HG02763 (cell line): ENCODE data around the gene CRIP1.

Source experiments
- ATAC-seq: cut with Tn5 transposase; IDR thresholded peaks from one replicate; pipeline ENCODE4 v1.9.1; 2021; ENCODE audit warnings: mild to moderate bottlenecking, moderate library complexity; ENCODE audit not compliant: unreplicated experiment

Gene CRIP1

DNA sequence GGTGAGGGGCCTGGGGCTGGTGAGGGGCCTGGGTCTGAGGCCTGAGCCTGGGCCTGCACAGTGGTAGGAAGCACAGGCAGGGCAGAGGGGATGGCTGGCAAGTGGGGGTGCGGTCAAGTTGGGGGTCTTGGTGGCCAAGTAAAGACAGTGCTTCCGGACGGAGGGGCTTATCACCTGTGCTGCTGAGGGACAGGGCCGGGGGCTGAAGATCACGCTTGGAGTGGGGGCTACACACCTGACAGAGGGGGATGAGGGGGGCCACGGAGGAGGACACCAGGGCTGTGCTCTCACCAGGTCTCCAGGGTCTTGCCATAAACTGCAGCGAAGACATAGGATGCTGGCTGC, 16.6 kb downstream of the CRIP1 start:
- no peak for ATAC-seq

DNA sequence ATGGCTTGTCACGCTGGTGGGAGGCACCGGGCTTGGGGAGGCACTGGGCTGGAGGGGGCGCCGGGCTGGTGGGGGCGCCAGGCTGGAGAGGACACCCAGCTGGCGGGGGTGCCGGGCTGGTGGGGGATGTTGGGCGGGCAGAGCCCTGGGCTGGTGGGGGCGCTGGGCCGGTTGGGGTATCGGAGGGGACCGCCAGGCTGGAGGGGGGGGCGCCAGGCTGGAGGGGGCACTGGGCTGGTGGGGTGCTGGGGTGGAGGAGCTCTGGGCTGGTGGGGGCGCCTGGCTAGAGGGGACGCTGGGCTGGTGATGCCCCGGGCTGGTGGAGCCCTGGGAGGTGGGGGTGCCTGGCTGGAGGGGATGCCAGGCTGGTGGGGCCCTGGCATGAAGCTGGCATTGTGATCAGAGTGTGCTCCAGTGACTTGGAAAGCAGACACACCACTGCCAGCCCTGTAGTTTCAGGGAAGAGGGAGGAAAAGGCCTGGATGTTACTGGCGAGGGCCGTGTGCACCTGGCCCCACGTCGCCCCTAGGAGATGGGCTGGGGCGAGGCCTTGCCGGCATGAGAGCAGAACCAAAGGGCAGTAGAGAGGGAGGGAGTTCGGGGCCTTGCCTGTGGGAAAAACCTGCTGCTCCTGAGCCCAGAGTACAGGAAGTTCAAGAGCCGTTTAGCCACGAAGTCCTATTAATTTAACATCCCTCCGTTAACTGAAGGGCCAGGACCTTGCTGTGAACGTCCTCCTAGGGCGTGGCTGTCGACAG, 17.4 kb downstream of the CRIP1 start:
- no peak for ATAC-seq

DNA sequence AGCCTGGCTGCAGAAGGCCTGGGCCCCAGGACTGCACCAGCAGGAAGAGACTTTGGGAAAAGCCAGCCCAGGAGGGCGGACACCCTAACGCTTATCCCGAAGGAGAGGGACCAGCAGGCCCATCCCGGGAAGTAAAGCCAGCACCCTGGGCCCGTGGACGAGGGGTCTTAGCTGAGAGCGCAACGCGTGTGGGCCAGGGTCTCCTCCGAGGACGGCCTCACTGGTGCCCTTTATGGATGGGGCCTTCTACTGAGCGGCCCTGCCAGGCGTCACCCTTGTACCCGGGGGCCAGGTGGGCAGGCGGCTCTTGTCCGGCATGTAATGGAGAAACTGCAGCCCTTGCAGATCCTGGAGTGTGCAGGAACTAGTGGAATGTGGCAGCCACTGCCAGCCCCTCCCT, 18.4 kb downstream of the CRIP1 start:
- no peak for ATAC-seq

DNA sequence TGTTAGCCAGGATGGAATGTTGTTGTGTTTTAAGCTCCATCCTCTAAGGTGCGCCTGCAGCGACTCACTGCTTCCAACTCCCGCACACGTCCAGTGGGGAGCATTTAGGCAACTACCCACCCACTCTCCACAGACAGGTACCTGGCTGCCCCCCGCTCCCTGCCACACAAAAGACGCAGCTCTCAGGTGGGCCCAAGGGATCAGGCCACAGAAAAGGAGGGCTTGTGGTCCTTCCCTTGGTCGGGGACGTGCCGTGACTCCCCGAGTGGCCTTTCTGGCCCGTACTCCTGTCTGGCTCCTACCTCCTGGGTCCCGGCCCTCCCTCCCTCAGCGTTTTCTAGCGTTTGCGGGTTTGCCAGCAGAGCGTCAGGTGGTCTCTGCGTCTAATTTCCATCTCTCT, 20.6 kb downstream of the CRIP1 start:
- ATAC-seq = no peak

DNA sequence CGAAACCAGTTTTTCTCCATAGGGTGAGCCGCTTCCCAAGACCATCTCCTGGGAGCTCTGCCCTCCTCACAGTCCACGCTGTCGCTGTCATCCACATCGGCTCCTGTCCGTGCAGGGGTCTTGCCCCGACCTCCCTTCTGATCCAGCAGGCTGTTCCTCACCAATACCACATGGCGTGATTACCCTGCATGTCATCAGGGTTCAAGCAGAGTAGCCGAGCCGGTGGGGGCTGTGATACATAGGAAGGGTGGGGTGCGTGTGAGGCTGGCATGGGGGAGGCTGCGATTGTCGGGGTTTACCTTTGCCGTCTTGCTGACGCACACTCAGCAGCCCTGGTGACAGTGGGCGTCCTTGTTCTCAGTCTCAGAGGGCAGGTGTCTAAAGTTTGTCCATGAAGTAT, 21.4 kb downstream of the CRIP1 start:
- no peak for ATAC-seq

DNA sequence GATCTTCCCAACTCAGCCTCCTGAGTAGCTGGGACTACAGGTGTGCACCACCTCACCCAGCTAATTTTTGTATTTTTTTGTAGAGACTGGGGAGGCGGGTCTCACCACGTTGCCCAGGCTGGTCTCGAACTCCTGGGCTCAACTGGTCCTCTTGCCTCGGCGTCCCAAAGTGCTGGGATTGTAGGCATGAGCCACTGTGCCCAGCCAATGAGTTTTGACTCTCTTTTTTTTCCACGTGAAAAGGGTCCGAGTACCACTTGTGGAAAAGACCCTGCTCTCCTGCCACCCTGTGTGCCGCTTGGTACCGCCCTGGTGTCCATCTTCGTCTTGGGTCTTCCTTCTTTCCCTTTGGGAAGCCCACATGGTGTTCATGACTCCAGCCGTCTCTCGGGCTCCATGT, 21.9 kb downstream of the CRIP1 start:
- ATAC-seq = no peak

DNA sequence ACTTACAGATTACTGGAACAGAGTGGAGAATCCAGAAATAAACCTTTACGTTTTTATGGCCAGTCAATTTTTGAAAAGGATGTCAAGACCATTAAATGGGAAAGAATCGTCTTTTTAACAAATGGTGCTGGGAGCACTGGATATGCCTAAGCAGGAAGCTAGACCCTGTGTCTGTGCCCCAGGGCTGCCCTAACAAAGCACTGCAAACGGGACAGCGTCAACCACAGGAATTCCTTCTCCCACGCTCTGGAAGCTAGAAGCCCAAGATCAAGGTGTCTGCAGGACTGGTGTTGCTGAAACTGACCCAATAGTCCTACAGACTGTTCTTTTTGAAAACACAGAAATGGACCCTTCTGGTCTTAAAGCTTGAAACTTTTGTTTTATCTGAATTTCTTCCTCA, 30.4 kb downstream of the CRIP1 start:
- ATAC-seq = no peak

DNA sequence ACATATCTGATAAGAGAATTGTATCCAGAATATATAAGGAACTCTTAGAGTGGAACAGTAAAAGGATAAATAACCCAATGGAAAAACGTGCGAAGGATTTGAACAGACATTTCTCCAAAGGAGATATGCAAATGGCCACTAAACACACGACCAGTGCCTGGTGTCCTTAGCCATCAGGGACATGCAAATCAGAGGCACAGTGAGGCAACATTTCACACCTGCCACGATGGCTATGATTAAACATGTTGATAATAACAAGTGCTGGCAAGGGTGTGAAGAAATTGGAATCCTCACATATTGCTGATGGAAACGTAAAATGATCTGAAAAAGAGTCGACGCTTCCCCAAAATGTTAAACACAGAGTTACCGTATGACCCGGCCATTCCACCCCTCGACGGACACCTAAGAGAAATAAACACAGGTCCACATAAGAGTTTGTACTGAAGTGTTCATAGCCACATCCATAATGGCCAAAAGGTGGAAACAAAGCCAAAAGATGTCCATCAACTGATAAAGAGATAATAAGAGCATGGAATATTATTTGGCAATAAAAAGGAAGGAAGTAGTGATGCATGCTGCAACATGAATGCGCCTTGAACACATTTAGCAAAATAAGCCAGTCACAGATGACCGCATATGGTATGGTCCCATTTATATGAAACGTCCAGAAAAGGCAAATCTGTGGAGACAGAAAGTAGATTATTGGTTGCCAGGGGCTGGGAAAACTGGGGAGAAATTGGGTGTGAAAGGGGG, 33.4 kb downstream of the CRIP1 start:
- ATAC-seq = no peak

DNA sequence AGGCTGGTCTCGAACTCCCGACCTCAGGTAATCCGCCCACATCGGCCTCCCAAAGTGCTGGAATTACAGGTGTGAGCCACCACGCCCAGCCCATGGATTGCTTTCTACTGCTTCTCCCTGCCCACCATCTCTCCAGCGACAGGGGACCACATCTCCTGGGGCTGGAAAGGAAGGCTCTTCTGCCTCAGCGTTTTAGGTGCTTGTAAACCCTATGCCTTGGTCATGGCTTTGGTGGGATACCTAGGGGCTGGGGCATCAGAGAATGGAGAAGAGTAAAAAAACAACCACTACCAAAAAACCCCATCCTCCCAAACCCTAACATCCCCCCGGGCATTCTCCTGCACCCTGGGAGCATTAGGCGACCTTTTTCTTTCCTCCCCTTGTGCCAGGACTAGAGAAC, 38.6 kb downstream of the CRIP1 start:
- ATAC-seq = no peak

DNA sequence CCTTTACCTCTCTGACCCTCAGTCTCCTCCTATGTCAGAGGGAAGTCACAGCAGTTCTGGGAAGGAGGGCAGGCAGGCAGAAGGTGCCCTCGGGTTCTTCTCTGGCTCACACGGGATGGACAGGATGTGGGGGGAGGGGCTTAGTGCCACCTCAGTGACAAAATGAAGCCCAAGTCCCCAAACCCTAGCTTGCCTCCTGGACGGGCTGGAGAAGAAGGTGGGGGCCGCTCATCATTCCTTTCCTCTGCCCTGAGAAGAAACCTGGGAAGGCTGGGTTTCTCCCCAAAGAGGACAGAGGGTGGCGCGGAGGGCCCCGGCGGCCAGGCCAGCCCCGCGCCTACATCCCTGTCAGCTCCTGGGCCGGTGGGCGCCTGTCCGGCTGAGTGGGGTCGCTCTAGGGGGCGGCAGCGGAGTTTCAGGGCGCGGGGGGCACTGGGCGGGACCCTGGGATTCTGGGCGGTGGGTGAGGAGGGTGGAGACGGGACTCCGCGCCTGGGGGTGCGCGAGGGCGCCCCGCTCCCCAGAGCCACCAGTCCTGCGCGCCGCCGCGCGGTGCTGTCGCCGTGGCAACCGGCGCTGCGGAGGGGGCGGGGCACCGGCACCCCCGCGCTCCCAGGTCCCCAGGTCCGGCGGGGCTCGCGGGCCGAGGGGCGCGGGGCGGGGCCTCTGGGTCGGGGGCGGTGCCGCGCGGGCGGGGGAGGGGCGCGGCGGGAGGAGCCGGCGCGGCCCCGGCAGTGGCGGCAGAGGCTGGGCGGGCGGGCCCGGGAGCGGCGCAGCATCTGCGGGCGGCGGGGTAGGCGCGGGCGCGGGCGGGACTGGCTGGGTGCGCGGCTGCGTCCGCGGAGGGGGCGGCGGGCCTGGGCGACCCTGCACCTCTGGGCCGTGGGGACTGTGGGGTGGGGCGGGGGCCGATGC, 39.4 kb downstream of the CRIP1 start, which contains the start of gene TMEM121:
Gene TMEM121 (plus strand): TSS at position 723 of the 915 bp plus-strand sequence. CDS start 2,252 bp downstream, outside the sequence.
- ATAC-seq = no peak

DNA sequence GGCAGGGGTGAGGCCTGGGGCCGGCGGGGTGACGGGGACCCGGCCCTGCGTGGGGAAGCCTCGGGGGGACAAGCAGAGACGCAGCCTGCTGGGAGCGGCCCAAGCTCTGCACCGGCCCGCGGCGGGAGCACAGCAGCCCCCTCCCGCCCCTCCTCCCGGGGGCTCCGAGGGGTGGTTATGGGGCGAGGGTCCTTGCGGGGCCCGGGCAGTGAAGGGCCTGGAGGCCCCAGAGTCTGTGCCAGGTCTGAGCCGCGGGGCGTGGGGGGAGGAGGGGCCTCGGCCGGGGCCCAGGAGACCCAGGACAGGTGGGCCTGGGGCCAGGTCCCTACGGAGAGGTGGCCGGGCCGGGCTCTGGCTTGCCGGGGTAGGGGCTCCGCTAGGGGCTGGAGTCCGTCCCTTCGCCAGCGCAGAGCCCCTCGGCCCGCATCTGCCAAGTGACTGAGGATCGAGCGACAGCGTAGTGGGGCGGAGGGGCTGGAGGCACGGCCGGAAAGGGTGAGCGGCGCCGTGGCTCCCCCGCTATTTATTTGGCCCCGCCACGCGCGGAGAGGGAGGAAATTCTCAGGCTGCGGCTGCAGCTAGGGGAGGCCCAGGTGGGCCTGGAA, 40.2 kb downstream of the CRIP1 start:
- no peak for ATAC-seq

DNA sequence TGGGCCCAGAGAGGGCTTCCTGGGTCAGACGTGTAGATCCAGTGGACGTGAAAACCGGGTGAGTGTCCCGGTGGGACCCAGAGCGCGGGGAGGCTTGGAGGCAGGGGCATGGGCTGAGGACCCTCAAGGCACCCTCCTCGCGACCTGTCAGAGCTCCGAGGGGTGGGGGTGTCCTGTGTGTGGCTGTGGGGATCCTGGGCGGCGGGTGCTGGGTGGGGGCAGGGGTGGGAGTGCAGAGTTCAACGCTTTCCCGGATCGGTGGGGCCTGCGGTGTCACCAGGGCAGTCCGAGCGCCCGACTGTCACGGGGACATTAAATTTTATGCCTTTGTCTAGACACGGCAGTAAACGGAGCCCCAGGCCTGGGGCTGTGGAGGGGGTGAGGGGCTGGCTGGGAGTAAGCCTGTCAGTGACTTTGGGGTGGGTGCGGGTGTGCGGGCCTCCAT, 40.7 kb downstream of the CRIP1 start:
- no peak for ATAC-seq

DNA sequence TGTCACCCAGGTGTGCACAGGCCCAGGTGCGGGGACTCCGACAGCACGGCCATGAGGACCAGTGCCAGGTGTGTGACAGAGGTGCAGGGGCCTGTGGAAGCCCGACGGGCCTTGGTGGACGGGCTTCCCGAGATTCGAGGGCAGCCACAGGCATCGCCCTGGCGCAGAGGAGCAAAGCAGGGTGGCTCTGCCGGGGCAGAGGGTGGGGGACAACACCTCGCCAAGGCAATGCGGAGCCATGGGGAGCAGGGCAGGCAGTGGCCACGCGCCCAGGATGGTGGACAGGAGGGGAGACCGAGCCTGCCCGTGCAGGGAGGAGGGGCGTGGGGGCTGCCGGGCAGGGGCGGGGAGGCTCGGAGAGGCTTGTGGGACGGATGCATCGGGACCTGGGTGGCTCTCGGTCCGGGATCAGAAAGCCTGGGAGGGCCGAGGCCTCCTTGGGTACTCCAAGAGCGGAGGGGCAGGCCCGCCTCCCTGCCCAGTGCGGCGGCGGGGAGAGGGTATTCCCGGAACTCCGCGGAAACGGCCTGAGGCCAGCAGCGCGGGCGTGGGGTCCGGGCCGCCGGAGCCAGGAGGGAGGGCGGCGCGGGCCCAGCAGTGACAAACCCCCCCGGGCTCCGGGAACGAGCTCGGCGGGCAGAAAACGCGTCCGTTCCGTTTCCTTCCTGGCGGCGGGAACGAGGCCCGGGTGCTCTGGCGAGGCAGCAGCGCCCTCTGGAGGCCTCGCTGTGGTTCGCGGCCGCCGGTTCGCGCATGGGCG, 41.3 kb downstream of the CRIP1 start:
- ATAC-seq = no peak

DNA sequence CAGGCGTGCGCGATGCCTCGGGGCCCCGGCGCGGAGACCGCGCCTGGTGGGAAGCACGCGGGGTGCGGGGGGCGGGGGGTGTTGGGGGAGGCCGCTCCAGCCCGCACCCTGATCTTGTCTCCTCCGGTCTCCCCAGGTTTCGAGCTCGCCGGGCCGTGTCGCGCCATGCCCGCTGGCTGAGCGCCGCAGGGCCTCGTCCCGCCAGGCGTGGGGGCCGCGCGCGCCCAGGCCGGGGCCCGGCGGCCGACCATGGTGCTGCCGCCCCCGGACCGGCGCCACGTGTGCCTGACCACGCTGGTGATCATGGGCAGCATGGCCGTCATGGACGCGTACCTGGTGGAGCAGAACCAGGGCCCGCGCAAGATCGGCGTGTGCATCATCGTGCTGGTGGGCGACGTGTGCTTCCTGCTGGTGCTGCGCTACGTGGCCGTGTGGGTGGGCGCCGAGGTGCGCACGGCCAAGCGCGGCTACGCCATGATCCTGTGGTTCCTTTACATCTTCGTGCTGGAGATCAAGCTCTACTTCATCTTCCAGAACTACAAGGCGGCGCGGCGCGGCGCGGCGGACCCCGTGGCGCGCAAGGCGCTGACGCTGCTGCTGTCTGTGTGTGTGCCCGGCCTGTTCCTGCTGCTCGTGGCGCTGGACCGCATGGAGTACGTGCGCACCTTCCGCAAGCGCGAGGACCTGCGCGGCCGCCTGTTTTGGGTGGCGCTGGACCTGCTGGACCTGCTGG, 42.1 kb downstream of the CRIP1 start:
- ATAC-seq = no peak

DNA sequence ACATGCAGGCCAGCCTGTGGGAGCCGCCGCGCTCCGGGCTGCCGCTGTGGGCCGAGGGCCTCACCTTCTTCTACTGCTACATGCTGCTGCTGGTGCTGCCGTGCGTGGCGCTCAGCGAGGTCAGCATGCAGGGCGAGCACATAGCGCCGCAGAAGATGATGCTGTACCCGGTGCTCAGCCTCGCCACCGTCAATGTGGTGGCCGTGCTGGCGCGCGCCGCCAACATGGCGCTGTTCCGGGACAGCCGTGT, 42.6 kb downstream of the CRIP1 start:
- ATAC-seq = no peak

DNA sequence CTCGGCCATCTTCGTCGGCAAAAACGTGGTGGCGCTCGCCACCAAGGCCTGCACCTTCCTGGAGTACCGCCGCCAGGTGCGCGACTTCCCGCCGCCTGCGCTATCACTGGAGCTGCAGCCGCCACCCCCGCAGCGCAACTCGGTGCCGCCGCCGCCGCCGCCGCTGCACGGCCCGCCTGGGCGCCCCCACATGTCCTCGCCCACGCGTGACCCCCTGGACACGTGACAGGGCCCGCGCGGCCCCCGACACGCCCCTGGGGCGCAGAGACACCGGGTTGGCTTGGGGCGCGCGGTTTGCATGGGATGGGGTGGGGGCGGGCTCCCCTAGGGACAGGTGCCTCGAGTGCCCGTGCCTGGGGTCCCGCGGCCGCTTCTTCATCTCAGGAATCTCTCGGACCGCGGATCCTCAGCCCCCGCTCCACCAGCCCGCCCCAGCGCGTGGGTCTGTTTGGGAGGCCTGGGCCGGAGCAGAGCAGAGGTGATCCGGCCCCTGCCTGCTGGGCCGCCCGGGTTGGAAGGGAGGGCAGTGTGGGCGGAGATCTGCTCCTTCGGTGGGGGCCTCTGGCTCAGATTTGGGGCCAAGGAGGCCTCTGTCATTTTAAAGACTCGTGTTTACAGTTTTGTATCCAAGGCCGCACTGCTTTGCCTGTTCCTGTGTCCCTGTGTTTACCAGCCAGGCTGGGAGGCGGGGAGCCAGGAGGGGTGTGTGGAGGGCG, 43.0 kb downstream of the CRIP1 start:
- ATAC-seq = no peak

DNA sequence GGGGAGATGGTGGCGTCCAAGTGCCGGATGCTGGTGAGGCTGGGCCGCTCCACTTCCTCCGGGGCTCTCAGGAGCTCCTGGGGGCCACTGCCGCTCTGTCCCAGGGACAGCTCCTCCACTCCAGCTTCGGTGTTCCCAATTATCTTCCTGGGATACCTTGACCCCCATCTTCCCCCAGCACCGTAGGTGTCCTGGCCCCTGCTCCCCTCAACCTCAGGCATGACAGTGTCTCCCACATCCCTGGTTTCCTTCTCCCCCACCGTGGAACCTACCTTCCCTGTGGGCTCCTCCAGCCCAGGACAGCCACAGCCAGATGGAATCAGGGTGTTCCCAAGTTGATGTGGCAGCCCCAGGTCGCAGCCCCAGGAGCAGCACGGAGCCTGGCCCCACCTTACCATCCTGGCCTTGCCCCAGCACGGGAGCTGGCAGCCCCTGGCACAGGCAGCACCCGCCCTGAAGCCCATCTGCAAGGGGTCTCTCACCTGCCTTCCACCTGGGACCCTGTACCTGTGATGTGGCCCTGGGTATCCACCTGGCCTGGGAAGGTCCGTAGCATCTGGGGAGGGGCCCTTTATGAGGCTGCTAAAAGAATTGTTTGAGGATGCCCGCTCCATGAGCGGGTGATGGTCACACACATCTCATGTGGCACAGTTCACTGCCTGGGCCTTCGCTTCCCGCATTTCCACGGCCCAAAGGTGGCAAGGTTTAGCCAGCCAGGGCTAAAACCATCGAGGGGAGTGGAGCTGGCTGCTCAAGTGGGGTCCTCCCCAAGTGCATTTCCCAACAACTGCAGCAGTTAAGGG, 43.8 kb downstream of the CRIP1 start:
- no peak for ATAC-seq

DNA sequence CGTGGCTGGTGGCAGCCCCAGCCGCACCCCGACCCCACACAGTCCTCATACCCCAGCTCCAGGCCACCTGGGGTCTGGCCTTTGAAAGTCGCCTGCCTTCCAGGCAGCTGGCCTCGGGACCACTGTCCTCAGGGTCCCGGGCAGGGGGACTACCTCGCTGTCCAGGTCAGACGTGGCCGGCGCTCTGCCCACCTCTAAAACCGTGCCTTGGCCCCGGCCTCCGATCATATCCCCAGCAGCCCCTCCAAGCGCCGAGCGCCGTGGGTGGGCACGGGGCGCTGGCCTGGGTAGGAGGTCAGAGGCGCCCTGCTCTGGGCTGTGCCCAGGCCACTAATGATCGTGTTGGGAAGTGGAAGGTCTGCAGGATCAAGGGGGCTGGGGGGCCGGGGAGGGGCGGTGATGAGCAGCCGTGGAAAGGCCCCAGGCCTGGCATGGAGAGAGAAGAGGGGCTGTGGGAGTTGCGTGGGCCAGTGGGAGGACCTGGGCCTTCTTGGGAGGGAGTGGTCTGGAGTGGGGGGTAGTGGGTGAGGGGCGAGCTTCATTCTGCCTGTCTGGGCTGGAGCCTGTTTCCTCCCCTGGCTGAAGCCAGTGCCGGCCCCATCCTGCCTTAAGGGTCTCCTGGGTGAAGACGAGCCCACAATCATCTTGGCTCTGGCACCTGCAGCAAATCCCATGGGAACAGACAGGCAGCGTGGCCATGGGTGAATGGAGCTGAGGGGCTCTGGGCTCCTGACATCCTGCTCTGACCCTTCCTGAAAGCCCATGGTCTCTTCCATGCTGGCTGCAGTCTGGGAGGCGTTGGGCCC, 44.6 kb downstream of the CRIP1 start:
- no peak for ATAC-seq
